ENCODE data around the gene OR13H1.

- TF ChIP-seq CTCF (IDR thresholded peaks at IDR 0.05) (no peak), POLR2A (IDR thresholded peaks at IDR 0.05) (no peak), POLR2AphosphoS5 (IDR thresholded peaks at IDR 0.05; ENCODE audit: insufficient read depth in 1 of 2, low read depth in 1 of 2) (no peak)
These were observed 28.6 kb downstream of the OR13H1 start for GRCh38 chrX:131572372-131573014.
